ENCODE measurements around the gene CEP128. TPM values are rescaled to one million over a fixed set of nuclear protein-coding genes. Genes with fewer than 3 reads are reported as not detected.

The CEP128 gene
- total and polyA plus RNA-seq, 9 donors, result 2.9 to 4.9 (median 4.0) TPM

DNA sequence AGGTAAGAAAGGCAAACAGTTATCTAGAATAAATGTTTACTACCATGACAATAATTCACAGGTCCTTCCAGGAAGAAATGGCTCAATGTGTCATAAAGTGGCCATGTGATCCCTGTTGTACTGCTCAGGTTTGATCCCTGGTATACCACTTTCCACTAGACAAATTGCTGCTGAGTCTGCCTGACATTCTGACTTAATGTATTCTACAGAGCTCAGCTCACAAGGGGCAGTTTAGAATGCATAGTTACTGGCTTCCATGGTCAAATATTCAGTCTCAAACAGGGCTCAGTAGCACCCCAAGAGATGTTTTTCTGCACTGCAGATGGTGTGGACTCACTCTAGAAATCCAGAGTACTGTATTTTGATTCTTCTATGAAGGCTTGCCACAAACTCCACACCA lies 35.7 kb upstream of the CEP128 start:
- no peak overlapping the region for H3K4me3 ChIP-seq (ENCODE audit: low read length)
- no peak for DNase-seq
- H3K27ac ChIP-seq (ENCODE audit: low read length), result no peak overlapping the region
- H3K9me3 ChIP-seq (replicated peaks; ENCODE audit: control insufficient read depth, low read depth, low read length), result no peaks in the 10 kb centered on the region
- H3K4me1 ChIP-seq (ENCODE audit: control insufficient read depth, insufficient read depth, low read length), result peaks cover 4% of the 10 kb centered on the region
- no peaks in the 10 kb centered on the region for H3K27me3 ChIP-seq (ENCODE audit: control insufficient read depth, insufficient read depth, low read length)
- H3K36me3 ChIP-seq (ENCODE audit: control insufficient read depth, insufficient read depth, low read length), result no peaks in the 10 kb centered on the region

DNA sequence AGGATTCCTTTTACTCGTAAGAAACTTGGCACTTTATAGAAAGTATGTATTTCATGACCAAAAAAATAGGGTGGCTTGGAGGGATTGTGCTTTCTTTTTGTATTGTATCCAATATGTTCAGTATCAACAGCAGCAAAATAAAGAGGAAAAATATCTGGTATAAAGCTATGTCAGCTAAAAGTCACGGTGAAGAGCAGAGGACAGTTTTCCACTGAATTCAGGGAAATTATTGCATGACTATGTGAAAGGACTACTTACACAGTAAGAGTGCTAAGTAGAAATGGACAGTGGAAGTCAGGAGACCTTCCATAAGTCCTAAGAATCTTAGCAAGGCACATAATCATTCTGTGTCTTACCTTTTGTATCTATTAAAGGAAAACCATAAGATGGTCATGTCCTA lies 33.1 kb upstream of the CEP128 start:
- H3K36me3 ChIP-seq (ENCODE audit: control insufficient read depth, insufficient read depth, low read length), result no peaks in the 10 kb centered on the region
- no peaks in the 10 kb centered on the region for H3K9me3 ChIP-seq (replicated peaks; ENCODE audit: control insufficient read depth, low read depth, low read length)
- DNase-seq, result no peak
- WGBS (ENCODE audit: insufficient coverage), result 50% methylated on average over 1 of the region's 2 CpGs
- H3K27ac ChIP-seq (ENCODE audit: low read length), result no peak overlapping the region
- no peaks in the 10 kb centered on the region for H3K27me3 ChIP-seq (ENCODE audit: control insufficient read depth, insufficient read depth, low read length)
- no peak overlapping the region for H3K4me3 ChIP-seq (ENCODE audit: low read length)
- H3K4me1 ChIP-seq (ENCODE audit: control insufficient read depth, insufficient read depth, low read length), result peaks cover 4% of the 10 kb centered on the region

- no peaks in the 10 kb centered on the region for H3K27me3 ChIP-seq (ENCODE audit: control insufficient read depth, insufficient read depth, low read length)
- H3K27ac ChIP-seq (ENCODE audit: low read length), result peak overlapping the region; percentile 30
- H3K4me1 ChIP-seq (ENCODE audit: control insufficient read depth, insufficient read depth, low read length), result peaks cover 4% of the 10 kb centered on the region
- WGBS (ENCODE audit: insufficient coverage), result 72% methylated on average over 3 of the region's 5 CpGs
- H3K9me3 ChIP-seq (replicated peaks; ENCODE audit: control insufficient read depth, low read depth, low read length), result no peaks in the 10 kb centered on the region
- no peaks in the 10 kb centered on the region for H3K36me3 ChIP-seq (ENCODE audit: control insufficient read depth, insufficient read depth, low read length)
- DNase-seq, result peak; percentile 79
- H3K4me3 ChIP-seq (ENCODE audit: low read length), result no peak overlapping the region
Observed at GRCh38 chr14:80973931-80974641, 32.5 kb upstream of the CEP128 start.

GRCh38 chr14:80965037-80965436 lies 23.5 kb upstream of the CEP128 start:
- no peak for DNase-seq
- Histone ChIP-seq H3K27me3 (ENCODE audit: control insufficient read depth, insufficient read depth, low read length) (no peaks in the 10 kb centered on the region), H3K4me1 (ENCODE audit: control insufficient read depth, insufficient read depth, low read length) (no peaks in the 10 kb centered on the region), H3K36me3 (ENCODE audit: control insufficient read depth, insufficient read depth, low read length) (no peaks in the 10 kb centered on the region), H3K4me3 (ENCODE audit: low read length) (no peak overlapping the region), H3K27ac (ENCODE audit: low read length) (no peak overlapping the region), H3K9me3 (replicated peaks; ENCODE audit: control insufficient read depth, low read depth, low read length) (no peaks in the 10 kb centered on the region)
- WGBS (ENCODE audit: insufficient coverage), result no CpG with 5 or more reads among the region's 5 CpGs

GRCh38 chr14:80959496-80959895 lies 18.0 kb upstream of the CEP128 start:
- DNase-seq, result peak; percentile 44
- WGBS (ENCODE audit: insufficient coverage), result no CpG with 5 or more reads among the region's 4 CpGs

DNA sequence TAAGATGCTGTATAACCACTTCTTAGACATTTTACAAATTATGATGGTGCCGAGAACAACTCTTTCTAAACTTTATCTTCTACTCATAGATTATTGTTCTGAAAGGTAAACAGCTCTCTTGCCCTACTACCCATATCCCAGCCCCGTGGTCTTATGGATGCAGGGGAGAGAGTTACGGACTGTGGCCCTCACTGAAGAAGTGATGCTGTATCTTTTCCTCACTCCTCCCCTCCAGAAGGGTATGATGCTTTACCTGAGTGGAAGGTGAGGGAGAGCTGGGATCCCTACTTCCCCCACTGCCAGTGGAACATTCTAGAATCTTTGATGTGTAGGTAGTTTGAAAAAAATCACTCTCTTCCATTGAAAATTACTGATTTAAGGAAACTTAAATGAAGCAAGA lies 17.4 kb upstream of the CEP128 start:
- no CpG with 5 or more reads among the region's 3 CpGs for WGBS (ENCODE audit: insufficient coverage)
- no peak overlapping the region for H3K27ac ChIP-seq (ENCODE audit: low read length)
- H3K4me3 ChIP-seq (ENCODE audit: low read length), result no peak overlapping the region
- peaks cover 15% of the 10 kb centered on the region for H3K27me3 ChIP-seq (ENCODE audit: control insufficient read depth, insufficient read depth, low read length)
- no peaks in the 10 kb centered on the region for H3K36me3 ChIP-seq (ENCODE audit: control insufficient read depth, insufficient read depth, low read length)
- H3K4me1 ChIP-seq (ENCODE audit: control insufficient read depth, insufficient read depth, low read length), result peaks cover 11% of the 10 kb centered on the region
- DNase-seq, result no peak
- H3K9me3 ChIP-seq (replicated peaks; ENCODE audit: control insufficient read depth, low read depth, low read length), result no peaks in the 10 kb centered on the region

More at GRCh38 chr14:80959496-80959895, 18.0 kb upstream of the CEP128 start:
- no peaks in the 10 kb centered on the region for H3K36me3 ChIP-seq (ENCODE audit: control insufficient read depth, insufficient read depth, low read length)
- no peak overlapping the region for H3K4me3 ChIP-seq (ENCODE audit: low read length)
- H3K27me3 ChIP-seq (ENCODE audit: control insufficient read depth, insufficient read depth, low read length), result peaks cover 15% of the 10 kb centered on the region
- H3K27ac ChIP-seq (ENCODE audit: low read length), result no peak overlapping the region
- H3K9me3 ChIP-seq (replicated peaks; ENCODE audit: control insufficient read depth, low read depth, low read length), result no peaks in the 10 kb centered on the region
- peaks cover 11% of the 10 kb centered on the region for H3K4me1 ChIP-seq (ENCODE audit: control insufficient read depth, insufficient read depth, low read length)

GRCh38 chr14:80958226-80958625 lies 16.7 kb upstream of the CEP128 start:
- no peak for DNase-seq
- peaks cover 15% of the 10 kb centered on the region for H3K27me3 ChIP-seq (ENCODE audit: control insufficient read depth, insufficient read depth, low read length)
- no peak overlapping the region for H3K4me3 ChIP-seq (ENCODE audit: low read length)
- 50% methylated on average over 1 of the region's 2 CpGs for WGBS (ENCODE audit: insufficient coverage)
- H3K4me1 ChIP-seq (ENCODE audit: control insufficient read depth, insufficient read depth, low read length), result peaks cover 11% of the 10 kb centered on the region
- H3K27ac ChIP-seq (ENCODE audit: low read length), result no peak overlapping the region
- H3K9me3 ChIP-seq (replicated peaks; ENCODE audit: control insufficient read depth, low read depth, low read length), result no peaks in the 10 kb centered on the region
- no peaks in the 10 kb centered on the region for H3K36me3 ChIP-seq (ENCODE audit: control insufficient read depth, insufficient read depth, low read length)

DNA sequence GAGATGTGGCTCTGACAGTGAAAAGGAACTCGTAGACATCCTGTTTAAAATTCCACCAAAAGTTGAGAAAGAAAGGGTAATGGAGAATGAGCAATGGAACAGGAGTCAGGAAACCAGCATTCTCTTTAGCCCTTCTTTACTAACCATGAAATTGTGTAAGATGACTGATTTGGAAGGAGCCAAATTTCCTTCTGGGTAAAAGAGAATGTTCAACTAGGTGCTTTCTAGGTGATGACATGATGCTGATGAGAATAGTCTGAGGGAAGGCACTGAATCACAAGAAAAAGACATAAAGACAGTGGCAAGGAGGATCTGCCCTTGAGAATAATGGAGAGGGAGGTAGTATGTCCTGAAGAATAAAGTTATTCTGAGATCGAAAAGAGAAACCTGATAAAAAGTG lies 16.1 kb upstream of the CEP128 start:
- Histone ChIP-seq H3K4me3 (ENCODE audit: low read length) (no peak overlapping the region), H3K27ac (ENCODE audit: low read length) (no peak overlapping the region), H3K4me1 (ENCODE audit: control insufficient read depth, insufficient read depth, low read length) (peaks cover 11% of the 10 kb centered on the region), H3K27me3 (ENCODE audit: control insufficient read depth, insufficient read depth, low read length) (peaks cover 15% of the 10 kb centered on the region), H3K9me3 (replicated peaks; ENCODE audit: control insufficient read depth, low read depth, low read length) (no peaks in the 10 kb centered on the region), H3K36me3 (ENCODE audit: control insufficient read depth, insufficient read depth, low read length) (no peaks in the 10 kb centered on the region)
- DNase-seq, result no peak
- no CpG with 5 or more reads among the region's 2 CpGs for WGBS (ENCODE audit: insufficient coverage)

DNA sequence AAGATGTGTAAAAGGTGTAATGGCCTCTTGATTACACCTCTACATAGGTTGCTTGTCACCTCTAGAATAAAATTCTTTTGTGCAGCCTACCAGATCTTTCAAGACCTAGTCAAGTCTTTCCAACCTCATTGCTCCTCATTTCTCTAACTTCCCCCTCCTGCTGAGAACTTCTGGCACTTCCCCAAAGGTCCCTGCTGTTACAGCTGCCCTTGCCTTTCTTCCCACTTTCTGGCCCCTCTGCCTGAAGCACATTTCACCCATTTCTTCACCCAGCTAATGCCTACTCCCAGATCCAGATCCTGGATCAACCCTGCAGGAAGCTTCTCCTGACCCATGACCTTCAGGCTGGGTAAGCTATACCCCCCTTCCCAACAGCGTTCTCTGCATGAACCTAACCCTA lies 15.4 kb upstream of the CEP128 start:
- no peak overlapping the region for H3K4me3 ChIP-seq (ENCODE audit: low read length)
- peaks cover 15% of the 10 kb centered on the region for H3K27me3 ChIP-seq (ENCODE audit: control insufficient read depth, insufficient read depth, low read length)
- H3K36me3 ChIP-seq (ENCODE audit: control insufficient read depth, insufficient read depth, low read length), result no peaks in the 10 kb centered on the region
- no peaks in the 10 kb centered on the region for H3K9me3 ChIP-seq (replicated peaks; ENCODE audit: control insufficient read depth, low read depth, low read length)
- WGBS (ENCODE audit: insufficient coverage), result 88% methylated on average over 1 of the region's 1 CpG
- peak; percentile 46 for DNase-seq
- H3K4me1 ChIP-seq (ENCODE audit: control insufficient read depth, insufficient read depth, low read length), result peaks cover 11% of the 10 kb centered on the region
- H3K27ac ChIP-seq (ENCODE audit: low read length), result no peak overlapping the region

DNA sequence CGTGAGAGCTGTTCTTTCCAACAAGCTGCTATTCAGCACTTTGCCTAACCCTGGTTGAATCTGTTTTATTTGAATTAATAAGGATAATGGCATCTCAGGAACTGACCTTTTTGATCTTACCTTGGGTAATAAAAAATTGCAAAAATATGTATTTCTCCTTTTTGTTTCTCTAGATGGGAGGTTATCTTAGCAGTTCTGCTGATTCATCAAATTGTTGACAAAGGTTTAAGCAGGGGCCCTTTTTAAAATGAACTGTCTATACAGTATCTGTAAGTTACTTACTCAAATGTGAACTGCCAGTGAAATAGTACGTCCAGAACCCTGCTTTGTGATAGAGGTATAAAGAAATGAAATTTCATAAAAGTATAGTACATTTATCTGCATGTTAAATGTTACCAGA lies 14.6 kb upstream of the CEP128 start:
- no peak overlapping the region for H3K27ac ChIP-seq (ENCODE audit: low read length)
- no peaks in the 10 kb centered on the region for H3K9me3 ChIP-seq (replicated peaks; ENCODE audit: control insufficient read depth, low read depth, low read length)
- peaks cover 15% of the 10 kb centered on the region for H3K27me3 ChIP-seq (ENCODE audit: control insufficient read depth, insufficient read depth, low read length)
- no peak for DNase-seq
- no peaks in the 10 kb centered on the region for H3K36me3 ChIP-seq (ENCODE audit: control insufficient read depth, insufficient read depth, low read length)
- no peak overlapping the region for H3K4me3 ChIP-seq (ENCODE audit: low read length)
- no CpG with 5 or more reads among the region's 2 CpGs for WGBS (ENCODE audit: insufficient coverage)
- H3K4me1 ChIP-seq (ENCODE audit: control insufficient read depth, insufficient read depth, low read length), result peaks cover 11% of the 10 kb centered on the region
